ENCODE measurements around the gene GALNS.

GALNS gene

DNA sequence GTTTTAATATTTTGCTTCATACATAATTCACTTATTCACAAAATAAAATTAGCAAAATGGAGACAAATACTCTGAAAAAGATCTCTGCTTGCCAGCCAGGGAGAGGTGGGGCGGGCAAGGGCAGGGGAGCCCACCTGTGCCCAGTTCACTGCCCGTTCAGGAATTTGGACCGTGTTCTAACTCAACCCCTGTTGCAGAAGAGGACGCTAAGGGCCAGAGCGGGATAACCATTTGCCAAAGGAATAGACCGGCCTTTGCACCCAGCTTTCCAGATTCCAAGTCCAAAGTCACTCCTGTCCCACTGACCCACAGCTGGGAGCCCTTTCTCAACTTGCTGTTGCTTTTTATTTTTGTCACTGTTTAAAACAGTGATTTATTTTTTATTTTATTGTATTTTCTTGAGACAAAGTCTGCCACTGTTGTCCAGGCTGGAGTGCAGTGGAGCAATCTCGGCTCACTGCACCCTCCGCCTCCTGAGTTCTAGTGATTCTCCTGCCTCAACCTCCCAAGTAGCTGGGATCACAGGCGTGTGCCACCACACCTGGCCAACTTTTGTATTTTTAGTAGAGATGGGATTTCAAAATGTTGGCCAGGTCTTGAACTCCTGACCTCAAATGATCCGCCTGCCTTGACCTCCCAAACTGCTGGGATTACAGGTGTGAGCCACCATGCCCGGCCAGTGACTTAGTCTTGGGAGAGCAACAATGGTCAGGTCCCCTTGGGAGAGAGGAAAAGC is 69.0 kb downstream of the GALNS start:
- DNase-seq (ENCODE audit: low read depth in 1 of 2, low spot score in 1 of 2) = no peak

DNA sequence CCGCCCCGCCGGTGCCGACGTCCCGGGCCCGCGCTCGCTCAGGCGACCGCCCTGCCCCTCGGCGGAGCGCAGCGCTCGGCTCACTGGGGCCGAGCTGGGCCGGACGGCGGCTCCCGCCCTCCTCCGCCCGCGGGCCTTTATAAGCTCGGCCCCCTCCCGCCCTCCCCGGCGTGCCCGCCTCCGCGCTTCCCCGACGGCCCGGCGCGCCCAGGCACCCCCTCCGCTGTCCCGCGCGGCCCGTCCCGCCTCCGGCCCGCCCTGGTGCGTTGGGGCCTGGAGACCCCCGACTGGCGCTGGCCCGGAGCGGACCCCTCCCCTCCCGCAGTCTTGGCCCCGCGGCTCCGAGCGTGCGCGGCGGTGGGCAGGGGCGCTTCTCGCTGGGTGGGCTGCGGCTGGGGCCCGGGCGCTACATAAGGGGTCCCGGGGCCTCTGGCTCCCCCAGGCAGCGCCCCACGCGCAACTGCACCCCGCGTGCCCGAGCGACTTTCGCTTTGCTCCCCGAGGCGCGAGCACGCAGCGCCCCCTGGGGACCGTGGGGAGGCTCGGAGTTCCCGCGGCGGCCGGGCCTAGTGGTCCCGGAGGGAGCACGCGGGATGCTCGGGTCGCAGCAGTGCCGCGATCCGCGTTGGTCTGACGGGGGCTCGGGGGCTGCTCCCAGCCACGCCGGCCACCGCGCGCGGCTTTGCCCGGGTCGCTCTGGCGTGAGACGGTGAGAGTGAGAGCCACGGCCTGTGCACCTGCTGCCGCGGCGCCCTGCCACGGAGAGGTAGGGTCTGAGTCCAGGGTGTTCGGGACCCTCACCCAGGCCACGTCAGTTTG is 71.4 kb downstream of the GALNS start, which contains the start of gene PIEZO1:
Gene PIEZO1 (minus strand): TSS at position 115 of the 819 bp plus-strand sequence. CDS start 256 bp downstream, outside the sequence.
- DNase-seq (ENCODE audit: low read depth in 1 of 2, low spot score in 1 of 2) = peak; percentile 70 to 74

DNA sequence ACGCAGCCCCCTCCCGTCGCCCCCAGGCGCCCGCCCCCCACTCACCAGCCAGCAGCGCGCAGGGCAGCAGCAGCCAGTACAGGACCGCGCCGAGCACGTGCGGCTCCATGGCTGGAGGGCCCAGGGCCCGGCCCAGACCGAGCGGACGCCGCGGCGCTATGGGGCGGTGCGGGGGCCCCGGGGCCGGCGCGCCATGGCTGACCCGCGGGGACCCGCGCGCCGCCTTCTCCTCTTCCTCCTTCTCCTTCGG is 72.0 kb downstream of the GALNS start:
- DNase-seq (ENCODE audit: low read depth in 1 of 2, low spot score in 1 of 2) = no peak

DNA sequence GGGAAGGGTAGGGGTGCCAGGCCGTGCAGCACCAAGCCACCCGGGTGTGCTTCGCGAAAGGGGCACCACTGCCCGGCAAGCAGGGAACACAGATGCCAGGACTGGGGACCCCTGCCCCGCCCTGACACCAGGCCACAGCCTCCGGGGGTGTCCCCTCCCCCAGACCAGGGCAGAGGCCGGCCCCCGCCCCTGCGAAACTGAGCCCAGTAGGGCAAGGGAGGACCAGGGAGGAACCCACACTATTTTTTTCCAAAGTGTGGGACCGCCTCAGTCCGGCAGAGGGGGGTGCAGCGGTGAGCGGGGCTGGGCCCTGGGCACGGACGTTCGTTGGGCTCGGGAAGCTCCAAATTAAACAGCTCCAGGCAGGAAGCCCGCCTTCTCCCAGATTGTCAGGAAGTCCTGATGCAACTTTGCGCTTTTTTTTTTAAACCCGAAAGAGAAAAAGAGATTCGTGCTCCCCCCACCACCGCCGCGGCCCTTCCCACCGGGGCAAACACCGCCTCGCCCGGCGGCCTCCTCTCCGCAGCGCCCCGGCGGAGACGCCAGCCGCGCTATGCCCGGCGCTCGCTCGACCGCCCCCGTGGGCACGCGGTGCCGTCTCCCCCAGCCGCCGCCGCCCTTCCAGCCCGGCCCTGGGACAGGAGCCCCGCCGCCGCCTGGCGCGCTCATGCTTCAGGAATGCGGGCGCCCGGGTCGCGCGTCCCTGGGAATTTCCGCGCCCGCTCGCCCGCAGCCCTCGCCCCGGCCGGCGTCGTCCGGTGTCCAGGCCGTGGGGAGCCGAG is 72.5 kb downstream of the GALNS start:
- no peak for DNase-seq (ENCODE audit: low read depth in 1 of 2, low spot score in 1 of 2)

DNA sequence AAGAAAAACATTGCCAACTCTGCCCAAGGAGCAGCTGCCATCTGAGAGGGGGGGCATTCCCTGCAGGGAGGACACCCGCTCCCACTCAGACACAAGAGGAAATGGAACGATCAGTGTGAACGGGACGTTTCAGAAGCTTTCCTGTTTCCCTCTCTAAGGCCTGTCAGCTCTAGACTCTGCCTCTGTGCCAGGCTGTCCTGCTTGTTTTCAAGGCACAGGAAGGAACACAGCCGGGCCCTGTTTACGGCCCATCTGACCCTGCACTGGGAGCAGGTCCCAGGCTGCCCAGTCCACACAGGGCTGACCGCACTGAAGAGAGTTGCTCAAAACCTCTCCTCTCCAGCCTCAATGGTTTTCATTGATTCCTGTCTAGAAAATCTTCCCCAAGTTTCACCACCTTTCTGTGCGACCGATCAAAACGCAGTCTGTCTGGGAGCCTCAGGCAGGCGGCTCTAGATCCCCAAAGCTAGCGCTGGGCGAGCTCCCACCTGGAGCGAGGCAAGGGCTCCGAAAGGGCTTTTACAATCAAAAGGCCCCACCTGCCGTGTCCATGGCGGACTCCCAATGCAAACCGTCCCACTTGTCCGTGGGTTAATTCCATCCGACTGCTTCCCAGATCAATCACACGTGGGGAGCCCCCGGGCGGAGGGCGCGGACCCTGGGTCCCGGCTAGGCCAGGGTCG is 73.2 kb downstream of the GALNS start:
- DNase-seq (ENCODE audit: low read depth in 1 of 2, low spot score in 1 of 2) = no peak

DNA sequence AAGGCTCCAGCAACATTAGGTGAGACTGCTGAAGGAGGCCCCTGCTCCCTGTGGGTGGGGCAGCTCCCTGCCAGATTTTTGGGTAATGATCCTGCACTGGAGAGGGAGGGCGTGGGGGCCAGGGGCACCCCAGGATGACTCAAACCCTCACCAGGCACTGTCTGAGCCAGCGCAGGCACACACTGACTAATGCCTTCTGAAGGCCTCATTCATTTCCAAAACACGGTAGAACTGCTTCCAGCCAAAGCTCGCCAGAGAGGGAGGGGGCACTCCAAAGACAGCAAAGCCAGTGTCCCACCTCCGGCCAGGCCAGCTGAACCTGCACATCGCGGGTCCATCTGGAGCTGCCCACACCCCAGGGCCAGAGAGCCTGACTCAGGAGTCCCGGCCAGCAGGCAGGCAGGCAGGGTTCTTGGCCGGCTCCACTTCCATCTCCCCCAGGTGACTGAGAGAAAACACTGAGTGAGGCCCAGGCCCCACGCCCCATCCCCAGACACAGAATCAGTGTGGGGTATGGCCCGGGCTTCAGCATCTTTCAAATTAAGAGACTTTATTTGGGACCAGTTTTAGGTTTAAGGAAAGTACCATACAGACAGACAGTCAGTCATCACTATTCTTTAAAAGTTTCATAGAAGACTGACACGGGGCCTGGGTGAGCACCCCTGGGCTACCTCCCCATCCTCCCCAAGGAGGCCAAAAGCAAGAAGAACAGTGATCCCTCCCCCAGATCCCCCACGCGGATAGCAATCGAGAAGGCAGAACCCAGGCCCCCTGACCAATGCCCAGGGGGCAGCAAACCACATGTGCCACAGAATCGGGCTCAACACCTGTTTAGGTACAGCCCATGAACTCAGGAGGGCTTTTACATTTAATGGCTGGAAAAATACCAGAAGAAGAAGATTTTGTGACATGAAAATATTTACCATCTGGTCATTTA is 74.0 kb downstream of the GALNS start:
- peak in 1 of 2 donors; percentile 67 for DNase-seq (ENCODE audit: low read depth in 1 of 2, low spot score in 1 of 2)

DNA sequence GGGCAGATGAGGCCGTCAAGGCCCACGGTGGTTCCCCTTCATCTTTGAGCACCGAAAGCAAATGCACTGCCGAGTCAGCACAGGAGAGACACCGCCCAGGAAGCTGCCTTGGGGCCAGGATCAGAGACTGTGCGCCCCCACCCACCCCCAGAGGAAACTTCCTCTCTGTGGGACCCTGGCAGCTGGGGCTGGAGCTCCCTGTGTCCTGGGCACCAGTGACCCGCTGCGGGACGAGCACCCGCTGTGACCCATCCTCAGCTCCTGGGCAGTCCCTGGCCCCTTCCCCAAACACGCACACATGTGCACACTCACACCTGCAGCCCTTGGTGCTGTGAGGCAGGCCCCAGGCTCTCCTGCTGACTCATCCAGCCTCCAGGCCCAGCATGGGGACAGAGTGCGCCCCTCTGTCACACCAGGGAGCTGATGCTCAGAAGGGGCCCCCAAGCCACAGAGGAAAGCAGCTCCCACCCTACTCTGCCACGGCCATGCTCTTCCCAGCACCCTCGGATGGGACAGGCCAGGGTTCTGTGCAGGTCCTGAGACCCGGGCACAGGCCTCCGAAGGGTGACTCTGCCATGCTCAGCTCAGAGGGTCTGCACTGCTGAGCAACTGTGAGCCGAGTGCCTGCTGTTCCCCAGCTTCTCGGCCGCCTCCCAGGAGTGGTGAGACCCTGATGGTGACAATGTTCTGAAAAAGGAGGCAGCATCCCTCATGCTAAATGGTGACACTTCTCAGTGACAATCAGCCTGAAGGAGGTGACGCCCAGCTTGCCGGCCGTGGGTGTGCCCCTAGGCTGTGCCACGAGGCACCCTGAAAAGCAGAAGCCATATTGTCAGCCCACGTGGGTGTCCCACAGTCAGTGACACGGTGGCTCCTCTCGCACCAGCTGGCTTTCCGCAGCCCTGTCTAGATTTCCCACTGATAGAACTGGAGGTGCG is 75.3 kb downstream of the GALNS start:
- DNase-seq (ENCODE audit: low read depth in 1 of 2, low spot score in 1 of 2) = peak; percentile 33 to 50

DNA sequence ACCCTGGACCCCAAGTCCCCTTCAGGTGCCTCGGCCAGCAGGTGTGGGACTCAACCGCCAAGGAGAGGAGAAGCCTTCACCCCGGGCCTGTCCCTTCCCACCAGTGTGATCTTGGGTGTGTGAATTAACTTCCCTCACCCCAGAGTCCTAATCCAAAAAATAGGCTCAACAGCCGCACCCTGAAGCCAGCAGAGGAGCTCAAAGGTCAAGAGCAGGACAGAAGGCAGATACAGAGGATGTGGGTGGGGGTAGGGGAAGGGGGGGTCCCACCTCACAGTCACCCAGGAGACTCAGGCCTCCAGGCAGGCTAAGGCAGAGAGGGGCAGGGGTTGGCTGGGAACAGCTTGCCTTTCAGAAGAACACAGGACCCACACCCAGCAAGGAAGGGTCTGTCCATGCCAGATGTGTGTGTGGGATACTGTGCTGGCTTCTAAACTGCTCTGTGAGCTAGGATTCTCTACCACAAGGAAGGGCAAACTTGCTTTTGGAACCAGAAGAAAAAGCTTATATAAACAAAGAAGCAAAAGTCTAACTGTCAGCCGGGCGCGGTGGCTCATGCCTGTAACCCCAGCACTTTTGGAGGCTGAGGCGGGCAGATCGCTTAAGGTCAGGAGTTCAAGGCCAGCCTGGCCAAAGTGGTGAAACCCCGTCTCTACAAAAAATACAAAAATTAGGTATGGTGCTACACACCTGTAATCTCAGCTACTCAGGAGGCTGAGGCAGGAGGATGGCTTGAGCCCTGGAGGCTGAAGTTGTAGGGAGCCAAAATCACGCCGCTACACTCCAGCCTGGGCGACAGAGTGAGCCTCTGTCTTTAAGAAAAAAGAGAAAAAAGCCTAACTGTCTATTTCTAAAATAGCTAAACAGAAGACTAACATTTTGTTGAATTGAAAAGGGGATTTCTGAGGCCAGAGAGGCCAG is 76.3 kb downstream of the GALNS start:
- no peak for DNase-seq (ENCODE audit: low read depth in 1 of 2, low spot score in 1 of 2)

DNA sequence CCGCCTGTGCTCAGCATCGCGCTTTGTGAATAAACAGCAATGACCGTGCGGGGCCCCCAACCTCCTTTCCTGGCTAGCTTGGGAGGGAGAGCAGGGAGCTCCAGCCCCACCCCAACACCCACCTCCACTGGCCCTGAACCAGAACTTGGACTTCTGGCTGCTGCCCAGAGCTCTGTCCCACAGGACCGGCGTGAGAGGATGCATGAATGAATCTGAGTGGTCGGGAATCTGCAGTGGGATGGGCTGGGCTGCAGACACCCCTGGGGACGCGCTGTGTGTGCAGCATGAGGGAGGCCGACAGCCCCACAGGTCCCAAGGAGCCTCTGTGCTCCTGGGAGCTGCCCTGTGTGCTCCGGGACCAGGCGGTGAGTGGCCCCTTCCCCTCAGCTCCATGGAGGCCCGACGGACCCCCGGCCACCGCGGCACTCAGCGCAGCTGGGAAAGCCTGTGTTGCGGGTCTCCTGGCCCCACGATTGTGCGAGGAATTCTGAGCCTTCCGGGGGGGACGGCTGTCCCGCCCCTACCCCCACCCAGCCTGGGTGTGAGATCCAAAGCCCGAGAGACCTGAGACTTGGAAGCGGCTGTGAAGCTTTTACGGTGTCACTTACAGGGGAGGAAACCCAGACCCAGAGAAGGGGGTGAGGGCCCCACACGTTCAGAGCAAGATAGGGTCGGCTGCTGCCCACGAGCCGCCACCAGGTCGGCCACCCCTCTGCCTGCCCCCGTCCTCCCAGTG is 77.2 kb downstream of the GALNS start:
- DNase-seq (ENCODE audit: low read depth in 1 of 2, low spot score in 1 of 2) = no peak

DNA sequence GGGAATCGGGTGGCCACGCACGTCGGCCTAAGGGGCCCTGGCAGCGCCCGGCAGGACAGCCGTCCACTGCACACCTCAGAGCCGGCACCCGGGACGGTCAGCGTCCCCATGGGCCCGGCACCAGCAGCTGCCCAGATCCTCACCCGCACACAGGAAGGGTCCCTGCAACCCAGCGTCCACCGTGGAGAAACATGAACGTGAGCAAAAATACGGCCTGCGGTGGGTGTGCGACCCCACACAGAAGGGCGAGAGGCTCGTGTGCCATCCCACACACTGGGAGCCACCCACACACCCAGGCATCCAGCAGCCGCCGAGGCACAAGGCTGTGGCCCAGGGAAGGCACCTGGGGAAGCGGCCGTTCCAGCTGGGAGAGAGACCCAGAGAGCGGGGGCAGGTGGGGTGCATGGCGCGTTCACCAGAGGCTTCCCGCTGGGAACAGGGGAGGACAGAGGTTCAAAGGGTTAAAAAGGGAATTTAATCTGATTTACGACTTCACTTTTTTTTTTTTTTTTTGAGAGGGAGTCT is 78.1 kb downstream of the GALNS start:
- DNase-seq (ENCODE audit: low read depth in 1 of 2, low spot score in 1 of 2) = no peak

DNA sequence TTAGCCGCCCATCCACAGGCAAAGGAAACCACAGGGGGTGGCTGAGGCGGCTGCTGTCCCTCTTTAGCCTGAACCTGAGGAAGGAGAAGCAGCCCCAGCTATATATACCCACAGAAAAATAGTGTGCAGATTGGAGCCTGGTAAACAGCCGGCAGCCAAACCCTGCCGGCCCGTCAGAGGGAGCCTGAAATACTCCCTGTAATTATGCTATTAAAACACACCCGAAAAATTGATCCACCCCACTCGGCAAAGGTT is 78.5 kb downstream of the GALNS start:
- no peak for DNase-seq (ENCODE audit: low read depth in 1 of 2, low spot score in 1 of 2)

DNA sequence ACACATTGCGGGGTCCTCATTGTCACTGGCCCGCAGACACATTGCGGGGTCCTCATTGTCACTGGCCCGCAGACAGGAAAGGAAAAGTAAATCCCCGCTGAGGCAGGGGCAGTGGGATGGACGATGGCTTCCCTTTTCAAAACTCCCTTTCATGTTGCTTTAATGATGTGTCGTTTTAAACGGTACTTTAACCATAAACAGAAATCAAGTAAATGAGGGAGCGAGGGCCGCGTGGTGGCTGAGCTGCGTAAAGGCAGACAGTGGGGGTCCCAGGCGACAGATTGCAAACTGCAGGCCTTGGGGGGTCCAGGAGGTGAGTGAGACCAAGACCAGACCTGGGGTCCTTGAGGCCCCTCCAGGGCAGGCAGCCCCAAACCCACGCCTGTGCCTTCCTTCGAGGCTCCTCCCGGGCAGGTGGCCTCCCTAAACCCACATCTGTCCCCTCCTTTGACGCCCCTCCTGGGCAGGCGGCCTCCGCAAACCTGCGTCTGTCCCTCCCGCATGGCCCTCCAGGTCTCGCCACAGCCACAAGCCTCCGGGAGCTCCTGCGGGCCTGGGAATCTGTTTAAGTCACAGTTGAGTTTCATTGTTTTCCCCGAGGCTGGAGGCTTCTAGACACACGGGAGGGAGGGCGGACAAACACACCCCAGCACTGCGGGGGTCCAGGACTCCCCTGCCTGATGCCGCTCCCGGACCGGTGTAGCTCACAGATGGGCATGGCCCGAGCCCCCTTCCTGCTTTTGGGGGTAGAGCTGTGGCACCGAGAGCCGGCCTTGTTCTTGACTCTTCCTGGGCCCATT is 79.1 kb downstream of the GALNS start:
- no peak for DNase-seq (ENCODE audit: low read depth in 1 of 2, low spot score in 1 of 2)

DNA sequence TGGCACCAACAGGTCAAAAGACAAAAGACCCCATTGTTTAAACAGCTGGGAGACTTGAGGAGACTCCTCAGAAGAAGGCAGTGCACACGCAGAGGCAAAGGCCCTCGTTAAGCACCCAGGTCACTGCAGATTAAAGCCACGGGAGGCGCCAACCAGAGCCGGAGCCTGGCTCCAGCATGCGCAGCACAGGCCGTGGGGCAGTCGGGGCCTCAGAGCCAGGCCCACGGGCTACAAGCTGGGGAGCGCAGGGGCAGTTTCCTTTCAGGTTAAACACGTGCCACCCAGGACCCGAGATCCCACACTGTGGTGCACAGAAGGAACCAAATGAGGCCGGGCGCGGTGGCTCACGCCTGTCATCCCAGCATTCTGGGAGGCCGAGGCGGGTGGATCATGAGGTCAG is 80.9 kb downstream of the GALNS start:
- no peak for DNase-seq (ENCODE audit: low read depth in 1 of 2, low spot score in 1 of 2)

DNA sequence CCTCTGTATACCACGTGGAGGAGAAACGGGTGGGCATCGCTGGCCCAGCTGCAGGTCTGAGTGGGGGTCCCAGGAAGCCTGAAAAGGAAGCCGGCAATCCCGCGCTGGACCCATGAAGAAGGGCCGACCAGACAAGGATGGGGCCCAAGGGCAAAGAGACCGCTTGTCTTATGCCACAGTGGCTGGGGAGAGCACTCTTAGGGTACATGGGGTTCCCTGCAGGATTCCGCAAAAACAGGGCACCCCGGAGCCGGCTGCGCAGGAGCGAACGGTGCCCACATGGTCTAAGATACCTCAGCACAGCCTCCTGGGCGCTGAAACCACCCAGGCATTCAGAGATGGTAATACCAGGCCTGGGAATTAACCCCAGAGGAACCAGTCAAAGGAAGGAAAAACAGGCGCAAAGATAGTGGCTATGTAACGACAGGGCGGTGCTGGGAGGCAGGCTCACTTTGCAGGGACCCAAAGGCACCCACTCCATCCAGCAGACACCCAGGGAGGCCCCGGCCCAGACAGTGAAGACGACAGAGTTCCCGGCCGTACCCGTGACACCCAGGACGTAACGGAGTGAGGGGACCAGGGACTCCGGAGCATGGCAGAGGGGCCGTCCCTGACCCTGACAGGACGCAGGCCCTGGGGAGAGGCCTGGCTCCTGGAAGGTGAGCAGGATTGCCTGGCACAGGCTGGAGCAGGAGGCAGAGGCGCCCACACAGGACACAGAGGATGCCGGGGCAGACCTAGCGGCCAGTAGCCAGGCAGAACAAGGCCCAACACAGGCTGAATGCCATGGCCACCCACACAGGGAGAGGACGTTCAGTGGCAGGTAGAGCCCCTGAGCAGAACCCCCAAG is 82.0 kb downstream of the GALNS start:
- no peak for DNase-seq (ENCODE audit: low read depth in 1 of 2, low spot score in 1 of 2)

DNA sequence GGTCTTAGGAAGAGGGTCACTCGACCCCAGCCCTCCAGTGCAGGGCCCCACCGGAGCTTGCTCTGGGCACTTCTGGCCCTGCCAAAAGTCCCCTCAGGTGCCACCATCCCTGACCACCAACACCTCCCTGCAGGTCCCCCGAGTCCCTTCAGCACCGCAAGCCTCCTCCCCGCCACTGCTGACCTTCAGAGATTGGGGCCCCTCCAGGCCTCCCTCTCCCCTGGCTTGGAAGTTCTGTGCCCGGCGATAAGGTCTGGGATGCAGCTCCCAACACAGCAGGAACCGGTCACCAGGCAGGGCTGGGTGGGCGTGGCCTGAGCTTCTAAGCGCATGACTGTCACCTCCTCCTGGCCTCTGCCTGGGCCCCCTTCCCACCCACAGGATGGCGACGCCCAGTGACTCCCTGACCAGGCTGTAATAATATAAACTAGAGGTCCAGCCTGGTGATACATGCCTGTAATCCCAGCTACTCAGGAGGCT is 82.9 kb downstream of the GALNS start:
- DNase-seq (ENCODE audit: low read depth in 1 of 2, low spot score in 1 of 2) = no peak

Data from activated T-helper 1 cell treated with anti-CD3 and anti-CD28 coated beads, Interleukin-2, amount 50 U/mL, for 16 hours (primary cell).